ENCODE measurements around the gene NPB.

Gene NPB

DNA sequence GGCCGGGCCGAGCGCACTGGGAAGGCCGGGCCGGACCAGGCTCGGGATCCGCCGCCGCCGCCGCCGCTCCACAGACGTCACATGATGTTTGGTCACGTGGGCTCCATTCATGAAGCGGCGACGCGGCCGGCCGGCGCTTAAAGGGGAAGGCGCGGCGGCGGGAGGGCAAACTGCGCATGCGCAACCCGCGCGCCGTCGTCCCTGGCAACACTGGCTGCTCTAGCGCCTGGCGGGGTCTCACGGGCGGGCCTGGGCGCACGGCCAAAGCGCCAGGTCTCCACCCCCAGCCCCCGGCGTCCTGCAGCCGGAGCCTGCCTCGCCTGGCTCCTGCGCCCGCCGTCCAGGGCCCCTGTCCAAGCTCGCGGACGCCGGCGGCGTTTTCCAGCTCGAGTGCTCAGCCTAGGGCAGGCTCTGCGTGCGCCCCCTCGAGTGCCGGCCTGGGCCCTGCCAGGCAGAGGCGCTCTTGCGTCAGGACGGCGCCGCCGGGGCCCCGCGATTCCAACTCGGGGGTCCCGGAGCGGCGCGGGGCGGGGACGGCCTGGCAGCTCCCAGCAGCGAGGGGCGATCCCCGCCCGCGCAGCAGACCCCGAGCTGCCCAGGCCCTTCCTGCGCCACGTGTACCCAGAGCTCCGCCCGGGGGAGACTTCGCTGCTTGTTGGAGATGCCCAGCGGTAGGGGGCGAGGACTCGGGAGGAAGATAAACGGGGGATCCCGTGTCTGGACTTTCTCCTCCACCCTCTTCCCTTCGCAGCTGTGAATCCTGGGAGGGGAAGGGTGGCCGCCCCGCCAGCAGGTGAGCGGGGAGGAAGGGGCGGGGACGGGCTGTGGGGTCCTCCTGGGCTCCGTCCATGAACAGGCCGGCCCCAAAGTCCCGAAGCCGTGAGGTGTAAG, 25.9 kb downstream of the NPB start, which contains the start of gene MAFG (continued):
- no peak for TF ChIP-seq ZNF138 (tag by site-specific recombination; IDR thresholded peaks at IDR 0.05; ENCODE audit: borderline replicate concordance)
- TF ChIP-seq ZNF292 (tag by site-specific recombination; IDR thresholded peaks at IDR 0.05; ENCODE audit: borderline replicate concordance, low read depth) = no peak
- TF ChIP-seq SCRT1 (tag by site-specific recombination; IDR thresholded peaks at IDR 0.05; ENCODE audit: borderline replicate concordance) = no peak
- TF ChIP-seq, protein P1, sequence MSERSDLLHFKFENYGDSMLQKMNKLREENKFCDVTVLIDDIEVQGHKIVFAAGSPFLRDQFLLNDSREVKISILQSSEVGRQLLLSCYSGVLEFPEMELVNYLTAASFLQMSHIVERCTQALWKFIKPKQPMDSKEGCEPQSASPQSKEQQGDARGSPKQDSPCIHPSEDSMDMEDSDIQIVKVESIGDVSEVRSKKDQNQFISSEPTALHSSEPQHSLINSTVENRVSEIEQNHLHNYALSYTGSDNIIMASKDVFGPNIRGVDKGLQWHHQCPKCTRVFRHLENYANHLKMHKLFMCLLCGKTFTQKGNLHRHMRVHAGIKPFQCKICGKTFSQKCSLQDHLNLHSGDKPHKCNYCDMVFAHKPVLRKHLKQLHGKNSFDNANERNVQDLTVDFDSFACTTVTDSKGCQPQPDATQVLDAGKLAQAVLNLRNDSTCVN (tag by site-specific recombination; optimal IDR thresholded peaks at IDR 0.05) = peak; percentile 75
- peak; percentile 35; the same call in 1 of the 2 replicates for TF ChIP-seq ZNF596 (tag by site-specific recombination; IDR thresholded peaks at IDR 0.05)
- TF ChIP-seq ZNF184 (tag by site-specific recombination; IDR thresholded peaks at IDR 0.05) = 0 out of 2 replicates have a peak, but pooled peaks have one; percentile 65
- no peak for TF ChIP-seq ZNF843 (tag by site-specific recombination; IDR thresholded peaks at IDR 0.05)
- no peak for TF ChIP-seq ZSCAN16 (tag by site-specific recombination; IDR thresholded peaks at IDR 0.05)
- TF ChIP-seq ZNF394 (tag by site-specific recombination; IDR thresholded peaks at IDR 0.05; ENCODE audit: borderline replicate concordance) = no peak; the same call in 1 of the 2 replicates
- TF ChIP-seq, protein P2, sequence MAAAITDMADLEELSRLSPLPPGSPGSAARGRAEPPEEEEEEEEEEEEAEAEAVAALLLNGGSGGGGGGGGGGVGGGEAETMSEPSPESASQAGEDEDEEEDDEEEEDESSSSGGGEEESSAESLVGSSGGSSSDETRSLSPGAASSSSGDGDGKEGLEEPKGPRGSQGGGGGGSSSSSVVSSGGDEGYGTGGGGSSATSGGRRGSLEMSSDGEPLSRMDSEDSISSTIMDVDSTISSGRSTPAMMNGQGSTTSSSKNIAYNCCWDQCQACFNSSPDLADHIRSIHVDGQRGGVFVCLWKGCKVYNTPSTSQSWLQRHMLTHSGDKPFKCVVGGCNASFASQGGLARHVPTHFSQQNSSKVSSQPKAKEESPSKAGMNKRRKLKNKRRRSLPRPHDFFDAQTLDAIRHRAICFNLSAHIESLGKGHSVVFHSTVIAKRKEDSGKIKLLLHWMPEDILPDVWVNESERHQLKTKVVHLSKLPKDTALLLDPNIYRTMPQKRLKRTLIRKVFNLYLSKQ (tag by site-specific recombination; IDR thresholded peaks at IDR 0.05; ENCODE audit: borderline replicate concordance) = no peak
- TF ChIP-seq, protein P3, sequence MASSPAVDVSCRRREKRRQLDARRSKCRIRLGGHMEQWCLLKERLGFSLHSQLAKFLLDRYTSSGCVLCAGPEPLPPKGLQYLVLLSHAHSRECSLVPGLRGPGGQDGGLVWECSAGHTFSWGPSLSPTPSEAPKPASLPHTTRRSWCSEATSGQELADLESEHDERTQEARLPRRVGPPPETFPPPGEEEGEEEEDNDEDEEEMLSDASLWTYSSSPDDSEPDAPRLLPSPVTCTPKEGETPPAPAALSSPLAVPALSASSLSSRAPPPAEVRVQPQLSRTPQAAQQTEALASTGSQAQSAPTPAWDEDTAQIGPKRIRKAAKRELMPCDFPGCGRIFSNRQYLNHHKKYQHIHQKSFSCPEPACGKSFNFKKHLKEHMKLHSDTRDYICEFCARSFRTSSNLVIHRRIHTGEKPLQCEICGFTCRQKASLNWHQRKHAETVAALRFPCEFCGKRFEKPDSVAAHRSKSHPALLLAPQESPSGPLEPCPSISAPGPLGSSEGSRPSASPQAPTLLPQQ (tag by site-specific recombination; IDR thresholded peaks at IDR 0.05) = peak; percentile 87
- no peak for TF ChIP-seq ZNF707 (tag by site-specific recombination; IDR thresholded peaks at IDR 0.05)
- TF ChIP-seq IKZF3 (tag by site-specific recombination; IDR thresholded peaks at IDR 0.05) = peak; percentile 49; the same call in 1 of the 2 replicates
- TF ChIP-seq, protein P4, sequence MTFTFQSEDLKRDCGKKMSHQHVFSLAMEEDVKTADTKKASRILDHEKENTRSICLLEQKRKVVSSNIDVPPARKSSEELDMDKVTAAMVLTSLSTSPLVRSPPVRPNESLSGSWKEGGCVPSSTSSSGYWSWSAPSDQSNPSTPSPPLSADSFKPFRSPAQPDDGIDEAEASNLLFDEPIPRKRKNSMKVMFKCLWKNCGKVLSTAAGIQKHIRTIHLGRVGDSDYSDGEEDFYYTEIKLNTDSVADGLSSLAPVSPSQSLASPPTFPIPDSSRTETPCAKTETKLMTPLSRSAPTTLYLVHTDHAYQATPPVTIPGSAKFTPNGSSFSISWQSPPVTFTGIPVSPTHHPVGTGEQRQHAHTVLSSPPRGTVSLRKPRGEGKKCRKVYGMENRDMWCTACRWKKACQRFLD (tag by site-specific recombination; IDR thresholded peaks at IDR 0.05) = no peak
- peak; percentile 76; the same call in 1 of the 2 replicates for TF ChIP-seq ZBTB20 (tag by site-specific recombination; IDR thresholded peaks at IDR 0.05)
- TF ChIP-seq ZNF324 (tag by site-specific recombination; IDR thresholded peaks at IDR 0.05) = no peak
- TF ChIP-seq, protein P5, sequence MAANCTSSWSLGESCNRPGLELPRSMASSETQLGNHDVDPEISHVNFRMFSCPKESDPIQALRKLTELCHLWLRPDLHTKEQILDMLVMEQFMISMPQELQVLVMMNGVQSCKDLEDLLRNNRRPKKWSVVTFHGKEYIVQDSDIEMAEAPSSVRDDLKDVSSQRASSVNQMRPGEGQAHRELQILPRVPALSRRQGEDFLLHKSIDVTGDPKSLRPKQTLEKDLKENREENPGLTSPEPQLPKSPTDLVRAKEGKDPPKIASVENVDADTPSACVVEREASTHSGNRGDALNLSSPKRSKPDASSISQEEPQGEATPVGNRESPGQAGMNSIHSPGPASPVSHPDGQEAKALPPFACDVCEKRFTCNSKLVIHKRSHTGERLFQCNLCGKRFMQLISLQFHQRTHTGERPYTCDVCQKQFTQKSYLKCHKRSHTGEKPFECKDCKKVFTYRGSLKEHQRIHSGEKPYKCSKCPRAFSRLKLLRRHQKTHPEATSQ (tag by site-specific recombination; IDR thresholded peaks at IDR 0.05) = peak; percentile 85; the same call in 1 of the 2 replicates
- TF ChIP-seq KLF1 (tag by site-specific recombination; IDR thresholded peaks at IDR 0.05) = peak; percentile 59
- TF ChIP-seq YY1 (tag by site-specific recombination; IDR thresholded peaks at IDR 0.05) = 0 out of 2 replicates have a peak, but pooled peaks have one; percentile 20
- TF ChIP-seq, protein P6, sequence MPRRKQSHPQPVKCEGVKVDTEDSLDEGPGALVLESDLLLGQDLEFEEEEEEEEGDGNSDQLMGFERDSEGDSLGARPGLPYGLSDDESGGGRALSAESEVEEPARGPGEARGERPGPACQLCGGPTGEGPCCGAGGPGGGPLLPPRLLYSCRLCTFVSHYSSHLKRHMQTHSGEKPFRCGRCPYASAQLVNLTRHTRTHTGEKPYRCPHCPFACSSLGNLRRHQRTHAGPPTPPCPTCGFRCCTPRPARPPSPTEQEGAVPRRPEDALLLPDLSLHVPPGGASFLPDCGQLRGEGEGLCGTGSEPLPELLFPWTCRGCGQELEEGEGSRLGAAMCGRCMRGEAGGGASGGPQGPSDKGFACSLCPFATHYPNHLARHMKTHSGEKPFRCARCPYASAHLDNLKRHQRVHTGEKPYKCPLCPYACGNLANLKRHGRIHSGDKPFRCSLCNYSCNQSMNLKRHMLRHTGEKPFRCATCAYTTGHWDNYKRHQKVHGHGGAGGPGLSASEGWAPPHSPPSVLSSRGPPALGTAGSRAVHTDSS (tag by site-specific recombination; IDR thresholded peaks at IDR 0.05) = no peak
- peak; percentile 96 for TF ChIP-seq ZBTB8A (tag by site-specific recombination; IDR thresholded peaks at IDR 0.05)
- TF ChIP-seq ZNF830 (tag by site-specific recombination; IDR thresholded peaks at IDR 0.05; ENCODE audit: low read depth) = no peak
- TF ChIP-seq ZNF677 (tag by site-specific recombination; IDR thresholded peaks at IDR 0.05) = peak; percentile 4; the same call in 1 of the 2 replicates
- TF ChIP-seq ZNF660 (tag by site-specific recombination; IDR thresholded peaks at IDR 0.05) = peak; percentile 74; the same call in 1 of the 2 replicates
- TF ChIP-seq ZNF621 (tag by site-specific recombination; IDR thresholded peaks at IDR 0.05) = no peak
- peak; percentile 44; the same call in 1 of the 2 replicates for TF ChIP-seq KLF8 (tag by site-specific recombination; IDR thresholded peaks at IDR 0.05)
- TF ChIP-seq ZFHX2 (tag by site-specific recombination; conservative IDR thresholded peaks at IDR 0.05) = 0 out of 2 replicates have a peak, but pooled peaks have one; percentile 32
- TF ChIP-seq, protein P7, sequence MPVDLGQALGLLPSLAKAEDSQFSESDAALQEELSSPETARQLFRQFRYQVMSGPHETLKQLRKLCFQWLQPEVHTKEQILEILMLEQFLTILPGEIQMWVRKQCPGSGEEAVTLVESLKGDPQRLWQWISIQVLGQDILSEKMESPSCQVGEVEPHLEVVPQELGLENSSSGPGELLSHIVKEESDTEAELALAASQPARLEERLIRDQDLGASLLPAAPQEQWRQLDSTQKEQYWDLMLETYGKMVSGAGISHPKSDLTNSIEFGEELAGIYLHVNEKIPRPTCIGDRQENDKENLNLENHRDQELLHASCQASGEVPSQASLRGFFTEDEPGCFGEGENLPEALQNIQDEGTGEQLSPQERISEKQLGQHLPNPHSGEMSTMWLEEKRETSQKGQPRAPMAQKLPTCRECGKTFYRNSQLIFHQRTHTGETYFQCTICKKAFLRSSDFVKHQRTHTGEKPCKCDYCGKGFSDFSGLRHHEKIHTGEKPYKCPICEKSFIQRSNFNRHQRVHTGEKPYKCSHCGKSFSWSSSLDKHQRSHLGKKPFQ (tag by site-specific recombination; IDR thresholded peaks at IDR 0.05) = no peak
- TF ChIP-seq HOXC10 (CRISPR knock-in tag; IDR thresholded peaks at IDR 0.05) = 0 out of 2 replicates have a peak, but pooled peaks have one; percentile 44
